Neural progenitor cell (in vitro differentiated cells): ENCODE measurements around the gene IFIT2. TPM values are rescaled to one million over a fixed set of nuclear protein-coding genes. Genes with fewer than 3 reads are reported as not detected.
A peak's percentile ranks its signal among the peaks of the same experiment; 100 is the strongest.
"Not testable (repeated sequence)": the region's sequence is repeated elsewhere in the genome, so short reads cannot be mapped to it uniquely, and the experiment has no call there.

Source experiments
- DNase-seq: peaks from one replicate; pipeline ENCODE4 v3.0.0-alpha.2; 2016; ENCODE audit warnings: low spot score
- H2AFZ ChIP-seq: fragments of 200-600 bp; sonication (generic); replicated peaks from 2 replicates; pipeline ENCODE4 v1.6.1; 2016; ENCODE audit warnings: antibody characterized with exemption
- H3F3A ChIP-seq: fragments of 200-600 bp; sonication (generic); 2 replicates; pipeline ENCODE4 v1.6.1; 2016; ENCODE audit warnings: antibody characterized with exemption, low read depth
- H3K27ac ChIP-seq: fragments of 200-600 bp; sonication (generic); 2 replicates; pipeline ENCODE4 v1.5.1; 2016; ENCODE audit warnings: mild to moderate bottlenecking
- H3K27me3 ChIP-seq: fragments of 200-600 bp; sonication (generic); 2 replicates; pipeline ENCODE4 v1.6.1; 2016; ENCODE audit warnings: mild to moderate bottlenecking, moderate library complexity
- H3K36me3 ChIP-seq: fragments of 200-600 bp; sonication (generic); 2 replicates; pipeline ENCODE4 v1.5.1; 2016
- H3K4me1 ChIP-seq: fragments of 200-600 bp; sonication (generic); 2 replicates; pipeline ENCODE4 v1.6.1; 2016; ENCODE audit warnings: mixed run types
- H3K4me2 ChIP-seq: fragments of 200-600 bp; sonication (generic); 2 replicates; pipeline ENCODE4 v1.6.1; 2016
- H3K4me3 ChIP-seq: fragments of 200-600 bp; sonication (generic); 2 replicates; pipeline ENCODE4 v1.5.1; 2016
- H3K79me2 ChIP-seq: fragments of 200-600 bp; sonication (generic); 2 replicates; pipeline ENCODE4 v1.6.1; 2016; ENCODE audit warnings: low read depth
- H3K9ac ChIP-seq: fragments of 200-600 bp; sonication (generic); 2 replicates; pipeline ENCODE4 v1.6.1; 2016
- H3K9me3 ChIP-seq: fragments of 200-600 bp; sonication (generic); 2 replicates; pipeline ENCODE4 v1.5.1; 2016; ENCODE audit warnings: low read depth
- H4K20me1 ChIP-seq: fragments of 200-600 bp; sonication (generic); 2 replicates; pipeline ENCODE4 v1.6.1; 2016; ENCODE audit warnings: low read depth
- H3K27ac Mint-ChIP-seq: 3 replicates; pipeline ENCODE4 v1.8.0; 2021; ENCODE audit warnings: mixed read lengths
- H3K27me3 Mint-ChIP-seq: 2 replicates; pipeline ENCODE4 v1.8.0; 2022; ENCODE audit warnings: low read depth, mild to moderate bottlenecking, inconsistent platforms, moderate library complexity, mixed read lengths; ENCODE audit not compliant: insufficient read depth
- H3K36me3 Mint-ChIP-seq: 3 replicates; pipeline ENCODE4 v1.8.0; 2021; ENCODE audit warnings: mixed read lengths
- H3K4me1 Mint-ChIP-seq: 3 replicates; pipeline ENCODE4 v1.8.0; 2021; ENCODE audit warnings: mixed read lengths
- H3K4me3 Mint-ChIP-seq: 3 replicates; pipeline ENCODE4 v1.8.0; 2021; ENCODE audit warnings: mild to moderate bottlenecking, moderate library complexity, mixed read lengths
- H3K9me3 Mint-ChIP-seq: 3 replicates; pipeline ENCODE4 v1.8.0; 2020; ENCODE audit warnings: mixed read lengths
- CTCF ChIP-seq: fragments of 200-600 bp; sonication (generic); IDR thresholded peaks from 2 replicates; pipeline ENCODE4 v1.5.1; 2017; ENCODE audit warnings: antibody characterized with exemption, mild to moderate bottlenecking
- EZH2 ChIP-seq: fragments of 200-600 bp; sonication (generic); IDR thresholded peaks from 2 replicates; pipeline ENCODE4 v1.6.1; 2017; ENCODE audit warnings: antibody characterized with exemption, mild to moderate bottlenecking, moderate library complexity
- EZH2phosphoT487 ChIP-seq: fragments of 200-600 bp; sonication (generic); IDR thresholded peaks from 2 replicates; pipeline ENCODE4 v1.6.1; 2017; ENCODE audit warnings: antibody characterized with exemption
- total RNA-seq: library from RNA; depleted of rRNA; stranded (reverse); fragments of >200 nt; gene quantifications from 2 replicates; pipeline ENCODE4 v1.2.3, GENCODE V29; 2015; ENCODE audit warnings: low replicate concordance

IFIT2 gene
- total RNA-seq, 1 donor from 2014 or later: 0.22 TPM

- H3K27me3 ChIP-seq: no peaks in the 10 kb centered on the region
- peak within 1 kb of the TSS; percentile 78 for H3K4me3 Mint-ChIP-seq
- no peak within 1 kb of the TSS for H3K9ac ChIP-seq
- H3K36me3 ChIP-seq: no peaks in the 10 kb centered on the region
- peaks cover 39% of the 10 kb centered on the region for H3K4me1 Mint-ChIP-seq
- no peaks in the 10 kb centered on the region for H3K36me3 Mint-ChIP-seq
- H3K9me3 ChIP-seq: no peaks in the 10 kb centered on the region
- H3K79me2 ChIP-seq: no peaks in the 10 kb centered on the region
- H2AFZ ChIP-seq: peak within 1 kb of the TSS; percentile 54
- peaks cover 24% of the 10 kb centered on the region for H3K4me1 ChIP-seq
- H4K20me1 ChIP-seq: no peaks in the 10 kb centered on the region
- TF ChIP-seq EZH2phosphoT487 (no peak), CTCF (no peak), EZH2 (no peak)
- peaks cover 9% of the 10 kb centered on the region for H3K27me3 Mint-ChIP-seq
- H3K27ac ChIP-seq: peak within 1 kb of the TSS; percentile 40
- peaks cover 1% of the 10 kb centered on the region for H3K9me3 Mint-ChIP-seq
- DNase-seq: no peak
- H3F3A ChIP-seq: peaks cover 8% of the 10 kb centered on the region
- peak within 1 kb of the TSS; percentile 98 for H3K27ac Mint-ChIP-seq
- no peak within 1 kb of the TSS for H3K4me3 ChIP-seq
- peak within 1 kb of the TSS; percentile 46 for H3K4me2 ChIP-seq
Observed at GRCh38 chr10:89327803-89328441, 26.1 kb downstream of the IFIT2 start, which contains the start of gene IFIT3. IFIT3 (plus strand) TSS chr10:89327997; CDS start chr10:89328074, 77 bp downstream.

DNA sequence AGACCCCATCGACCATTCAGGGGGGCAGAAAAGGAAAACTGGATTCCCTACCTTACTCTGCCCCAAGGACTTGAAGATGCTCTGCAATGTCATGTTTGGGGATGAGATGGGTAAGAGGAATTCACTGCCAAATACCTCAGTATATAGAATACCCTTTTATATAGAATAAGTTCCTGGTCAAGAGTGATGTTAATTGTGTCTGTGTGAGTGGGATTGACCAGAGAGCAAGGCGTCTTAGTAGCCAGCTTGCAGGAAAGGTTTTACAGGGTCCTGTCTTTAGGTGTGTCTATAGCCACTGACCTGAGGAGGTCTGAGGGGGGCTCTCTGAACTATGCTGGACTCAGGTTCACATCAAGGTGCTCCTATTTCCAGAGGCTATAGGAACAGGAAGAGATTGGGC lies 27.3 kb downstream of the IFIT2 start:
- no peak overlapping the region for H3K4me3 Mint-ChIP-seq
- H3F3A ChIP-seq: peaks cover 13% of the 10 kb centered on the region
- no peak overlapping the region for H3K4me2 ChIP-seq

DNA sequence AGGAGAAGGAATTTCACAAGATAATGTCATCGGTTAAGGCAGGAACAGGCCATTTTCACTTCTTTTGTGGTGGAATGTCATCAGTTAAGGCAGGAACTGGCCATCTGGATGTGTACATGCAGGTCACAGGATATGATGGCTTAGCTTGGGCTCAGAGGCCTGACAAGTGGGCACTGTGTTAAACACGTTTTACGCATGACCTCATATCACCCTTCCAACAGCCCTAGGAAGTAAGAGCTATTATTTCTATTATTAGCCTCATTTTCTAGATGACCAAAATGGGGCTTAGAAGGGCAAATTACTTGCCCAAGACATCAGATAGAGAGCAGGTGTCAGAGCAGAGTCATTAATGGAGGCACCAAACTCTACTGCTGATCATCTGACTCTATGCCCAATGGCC lies 28.2 kb downstream of the IFIT2 start:
- H3K9me3 Mint-ChIP-seq, H2AFZ ChIP-seq, DNase-seq, H3K27ac ChIP-seq, H3K79me2 ChIP-seq, H3K4me3 ChIP-seq, H3K27me3 ChIP-seq, H3K9ac ChIP-seq, H3K36me3 Mint-ChIP-seq, H3K27ac Mint-ChIP-seq, H3K9me3 ChIP-seq, H4K20me1 ChIP-seq, H3K36me3 ChIP-seq, H3K4me2 ChIP-seq, H3K4me3 Mint-ChIP-seq: not testable (repeated sequence)
- Mint-ChIP-seq H3K4me1 (peaks cover 52% of the 10 kb centered on the region), H3K27me3 (peaks cover 11% of the 10 kb centered on the region)
- Histone ChIP-seq H3K4me1 (peaks cover 36% of the 10 kb centered on the region), H3F3A (peaks cover 13% of the 10 kb centered on the region)

More for the DNA sequence above, 27.3 kb downstream of the IFIT2 start:
- no peak overlapping the region for H3K4me3 ChIP-seq
- H2AFZ ChIP-seq: no peak overlapping the region
- H3K9me3 Mint-ChIP-seq: no peaks in the 10 kb centered on the region
- no peaks in the 10 kb centered on the region for H3K27me3 ChIP-seq
- H3K27ac ChIP-seq: no peak overlapping the region
- peaks cover 51% of the 10 kb centered on the region for H3K4me1 Mint-ChIP-seq
- H3K36me3 Mint-ChIP-seq: no peaks in the 10 kb centered on the region
- peaks cover 36% of the 10 kb centered on the region for H3K4me1 ChIP-seq
- peaks cover 11% of the 10 kb centered on the region for H3K27me3 Mint-ChIP-seq
- no peak for TF ChIP-seq CTCF
- TF ChIP-seq EZH2phosphoT487: no peak
- no peak for TF ChIP-seq EZH2
- H4K20me1 ChIP-seq: no peaks in the 10 kb centered on the region
- no peaks in the 10 kb centered on the region for H3K9me3 ChIP-seq
- H3K27ac Mint-ChIP-seq: no peak overlapping the region
- DNase-seq: no peak
- H3K36me3 ChIP-seq: no peaks in the 10 kb centered on the region
- H3K9ac ChIP-seq: no peak overlapping the region
- H3K79me2 ChIP-seq: no peaks in the 10 kb centered on the region

- H3K27ac Mint-ChIP-seq: no peak overlapping the region
- H3K27me3 ChIP-seq: no peaks in the 10 kb centered on the region
- H3K9me3 ChIP-seq: no peaks in the 10 kb centered on the region
- H4K20me1 ChIP-seq: no peaks in the 10 kb centered on the region
- no peak overlapping the region for H3K4me3 ChIP-seq
- TF ChIP-seq EZH2phosphoT487 (no peak), EZH2 (no peak), CTCF (no peak)
- H3K27me3 Mint-ChIP-seq: peaks cover 11% of the 10 kb centered on the region
- DNase-seq: no peak
- no peaks in the 10 kb centered on the region for H3K9me3 Mint-ChIP-seq
- H3K9ac ChIP-seq: no peak overlapping the region
- peaks cover 36% of the 10 kb centered on the region for H3K4me1 ChIP-seq
- H3K36me3 ChIP-seq: no peaks in the 10 kb centered on the region
- no peaks in the 10 kb centered on the region for H3K36me3 Mint-ChIP-seq
- no peaks in the 10 kb centered on the region for H3K79me2 ChIP-seq
- H3K4me3 Mint-ChIP-seq: no peak overlapping the region
- peaks cover 52% of the 10 kb centered on the region for H3K4me1 Mint-ChIP-seq
- H3K4me2 ChIP-seq: no peak overlapping the region
- H3F3A ChIP-seq: peaks cover 13% of the 10 kb centered on the region
- H3K27ac ChIP-seq: no peak overlapping the region
- no peak overlapping the region for H2AFZ ChIP-seq
Observed at GRCh38 chr10:89330537-89331212, 28.8 kb downstream of the IFIT2 start.

DNA sequence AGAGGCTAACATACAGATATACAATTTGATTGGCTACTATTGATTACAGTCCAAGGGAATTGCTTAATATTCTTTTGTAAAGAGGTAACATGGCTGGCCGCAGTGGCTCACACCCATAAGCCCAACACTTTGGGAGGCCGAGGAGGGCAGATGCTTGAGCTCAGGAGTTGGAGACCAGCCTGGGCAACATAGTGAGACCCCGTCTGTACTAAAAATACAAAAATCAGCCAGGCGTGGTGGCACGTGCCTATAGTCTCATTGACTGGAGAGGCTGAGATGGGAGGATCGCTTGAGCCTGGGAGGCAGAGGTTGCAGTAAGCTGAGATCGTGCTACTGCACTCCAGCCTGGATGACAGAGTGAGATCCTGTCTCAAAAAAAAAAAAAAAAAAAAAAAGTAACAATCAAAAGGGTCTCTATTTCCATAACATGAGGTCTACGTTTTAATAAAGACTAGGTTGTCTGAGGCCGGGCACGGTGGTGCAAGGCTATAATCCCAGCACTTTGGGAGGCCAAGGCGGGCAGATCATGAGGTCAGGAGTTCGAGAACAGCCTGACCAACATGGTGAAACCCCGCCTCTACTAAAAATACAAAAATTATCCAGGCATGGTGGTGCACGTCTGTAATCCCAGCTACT lies 29.8 kb downstream of the IFIT2 start:
- not testable (repeated sequence) for H3K36me3 ChIP-seq, H3K9me3 ChIP-seq, H3K9me3 Mint-ChIP-seq, DNase-seq, H3K27me3 ChIP-seq, H4K20me1 ChIP-seq, H3K27ac Mint-ChIP-seq, H3K4me2 ChIP-seq, H2AFZ ChIP-seq, H3K27ac ChIP-seq, H3K9ac ChIP-seq, H3K4me3 ChIP-seq, H3K4me3 Mint-ChIP-seq, H3K79me2 ChIP-seq, H3K36me3 Mint-ChIP-seq
- peaks cover 52% of the 10 kb centered on the region for H3K4me1 Mint-ChIP-seq
- Histone ChIP-seq H3F3A (peaks cover 13% of the 10 kb centered on the region), H3K4me1 (peaks cover 36% of the 10 kb centered on the region)
- H3K27me3 Mint-ChIP-seq: peaks cover 11% of the 10 kb centered on the region
